Uterus (tissue), 2 donors: ENCODE results near the gene TTBK2.

Experiments used
- POLR2A ChIP-seq, 2 donors: fragments of 450-650 bp; IDR thresholded peaks; one replicate each; pipeline ENCODE4 v1.6.1; 2016; ENCODE audit warnings: antibody characterized with exemption in 2 of 2, mild to moderate bottlenecking in 1 of 2, moderate library complexity in 1 of 2
- TF ChIP-seq, protein P1 (sequence below), 4 experiments: fragments of 200-600 bp in 2 of 4; fragments of 450-650 bp in 2 of 4; sonication (generic) in 2 of 4; IDR thresholded peaks; one replicate each; pipeline ENCODE4 v1.5.1; 2016 to 2019; ENCODE audit warnings: antibody characterized with exemption in 4 of 4, mild to moderate bottlenecking in 2 of 4, moderate library complexity in 1 of 4

DNA sequence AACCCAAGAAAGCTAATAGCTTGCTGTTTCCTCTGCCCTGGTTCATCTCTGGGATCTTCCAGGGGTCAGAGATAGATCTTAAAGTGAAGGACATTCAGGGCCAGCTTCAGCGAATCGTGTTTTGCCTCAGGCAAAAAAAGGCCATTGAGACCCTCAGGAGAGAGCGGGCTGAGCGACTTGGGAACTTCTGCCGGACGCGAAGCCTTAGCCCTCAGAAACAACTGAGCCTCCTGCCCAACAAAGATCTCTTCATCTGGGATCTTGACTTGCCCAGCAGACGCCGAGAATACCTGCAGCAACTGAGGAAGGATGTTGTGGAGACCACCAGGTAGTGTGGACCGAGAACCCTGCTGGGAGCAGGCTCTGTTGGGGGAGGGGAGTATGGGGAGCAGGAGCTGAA, 226.2 kb downstream of the TTBK2 start:
- TF ChIP-seq, protein P1, sequence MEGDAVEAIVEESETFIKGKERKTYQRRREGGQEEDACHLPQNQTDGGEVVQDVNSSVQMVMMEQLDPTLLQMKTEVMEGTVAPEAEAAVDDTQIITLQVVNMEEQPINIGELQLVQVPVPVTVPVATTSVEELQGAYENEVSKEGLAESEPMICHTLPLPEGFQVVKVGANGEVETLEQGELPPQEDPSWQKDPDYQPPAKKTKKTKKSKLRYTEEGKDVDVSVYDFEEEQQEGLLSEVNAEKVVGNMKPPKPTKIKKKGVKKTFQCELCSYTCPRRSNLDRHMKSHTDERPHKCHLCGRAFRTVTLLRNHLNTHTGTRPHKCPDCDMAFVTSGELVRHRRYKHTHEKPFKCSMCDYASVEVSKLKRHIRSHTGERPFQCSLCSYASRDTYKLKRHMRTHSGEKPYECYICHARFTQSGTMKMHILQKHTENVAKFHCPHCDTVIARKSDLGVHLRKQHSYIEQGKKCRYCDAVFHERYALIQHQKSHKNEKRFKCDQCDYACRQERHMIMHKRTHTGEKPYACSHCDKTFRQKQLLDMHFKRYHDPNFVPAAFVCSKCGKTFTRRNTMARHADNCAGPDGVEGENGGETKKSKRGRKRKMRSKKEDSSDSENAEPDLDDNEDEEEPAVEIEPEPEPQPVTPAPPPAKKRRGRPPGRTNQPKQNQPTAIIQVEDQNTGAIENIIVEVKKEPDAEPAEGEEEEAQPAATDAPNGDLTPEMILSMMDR (IDR thresholded peaks at IDR 0.05): no peak
- TF ChIP-seq POLR2A (IDR thresholded peaks at IDR 0.05): no peak
